ENCODE measurements around the gene BAIAP2.
A peak's percentile ranks its signal among the peaks of the same experiment; 100 is the strongest.

Gene BAIAP2

DNA sequence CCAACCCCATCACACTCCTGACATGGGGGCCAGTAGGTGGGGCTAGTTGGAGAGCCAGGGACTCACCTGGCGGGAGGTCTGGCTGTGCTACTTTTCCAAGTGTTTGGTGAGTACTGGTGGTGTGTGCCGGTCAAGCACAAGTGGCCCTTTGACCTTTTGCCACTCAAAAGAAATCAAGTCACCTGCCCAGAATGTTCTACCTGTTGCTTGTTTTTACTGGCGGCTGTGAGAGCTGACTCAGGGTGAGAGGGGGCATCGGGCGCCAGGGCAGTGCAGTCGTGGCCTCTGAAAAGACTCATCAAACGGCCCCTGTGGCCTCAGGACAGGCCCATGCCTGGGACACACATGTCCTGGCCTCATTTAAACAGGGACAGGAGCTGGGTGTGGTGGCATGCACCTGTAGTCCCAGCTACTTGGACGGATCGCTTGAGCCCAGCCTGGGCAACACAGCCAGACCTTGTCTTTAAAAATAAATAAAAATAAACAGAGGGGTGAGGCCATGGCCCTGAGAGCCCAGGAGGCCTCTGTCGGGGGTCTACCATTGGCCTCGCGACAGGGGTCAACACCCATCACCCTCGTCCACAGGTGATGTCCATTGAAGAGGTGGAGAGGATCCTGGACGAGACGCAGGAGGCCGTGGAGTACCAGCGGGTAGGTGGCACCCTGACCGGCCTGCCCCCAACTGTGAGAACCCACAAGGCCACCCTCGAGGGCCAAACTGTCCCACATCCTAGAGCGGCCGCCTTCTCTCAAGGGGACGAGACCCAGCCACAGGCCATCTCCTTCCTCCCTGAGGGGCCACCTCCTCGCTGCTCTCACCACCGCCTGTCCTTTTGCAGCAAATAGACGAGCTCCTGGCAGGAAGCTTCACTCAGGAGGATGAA is 38.3 kb upstream of the BAIAP2 start:
- Histone ChIP-seq H3K36me3 (peaks cover 6% of the 10 kb centered on the region; the same call in 1 of the 2 replicates), H3K9me3 (no peaks in the 10 kb centered on the region), H3K4me1 (no peaks in the 10 kb centered on the region), H3K27me3 (peaks cover 6% of the 10 kb centered on the region; the same call in 1 of the 2 replicates), H3K4me3 (ENCODE audit: low read depth, low read length) (no peak overlapping the region)
- DNase-seq, result no peak
- TF ChIP-seq, protein P1, sequence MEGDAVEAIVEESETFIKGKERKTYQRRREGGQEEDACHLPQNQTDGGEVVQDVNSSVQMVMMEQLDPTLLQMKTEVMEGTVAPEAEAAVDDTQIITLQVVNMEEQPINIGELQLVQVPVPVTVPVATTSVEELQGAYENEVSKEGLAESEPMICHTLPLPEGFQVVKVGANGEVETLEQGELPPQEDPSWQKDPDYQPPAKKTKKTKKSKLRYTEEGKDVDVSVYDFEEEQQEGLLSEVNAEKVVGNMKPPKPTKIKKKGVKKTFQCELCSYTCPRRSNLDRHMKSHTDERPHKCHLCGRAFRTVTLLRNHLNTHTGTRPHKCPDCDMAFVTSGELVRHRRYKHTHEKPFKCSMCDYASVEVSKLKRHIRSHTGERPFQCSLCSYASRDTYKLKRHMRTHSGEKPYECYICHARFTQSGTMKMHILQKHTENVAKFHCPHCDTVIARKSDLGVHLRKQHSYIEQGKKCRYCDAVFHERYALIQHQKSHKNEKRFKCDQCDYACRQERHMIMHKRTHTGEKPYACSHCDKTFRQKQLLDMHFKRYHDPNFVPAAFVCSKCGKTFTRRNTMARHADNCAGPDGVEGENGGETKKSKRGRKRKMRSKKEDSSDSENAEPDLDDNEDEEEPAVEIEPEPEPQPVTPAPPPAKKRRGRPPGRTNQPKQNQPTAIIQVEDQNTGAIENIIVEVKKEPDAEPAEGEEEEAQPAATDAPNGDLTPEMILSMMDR (IDR thresholded peaks at IDR 0.05; ENCODE audit: low read depth, low read length), result no peak; the same call in 1 of the 2 replicates

DNA sequence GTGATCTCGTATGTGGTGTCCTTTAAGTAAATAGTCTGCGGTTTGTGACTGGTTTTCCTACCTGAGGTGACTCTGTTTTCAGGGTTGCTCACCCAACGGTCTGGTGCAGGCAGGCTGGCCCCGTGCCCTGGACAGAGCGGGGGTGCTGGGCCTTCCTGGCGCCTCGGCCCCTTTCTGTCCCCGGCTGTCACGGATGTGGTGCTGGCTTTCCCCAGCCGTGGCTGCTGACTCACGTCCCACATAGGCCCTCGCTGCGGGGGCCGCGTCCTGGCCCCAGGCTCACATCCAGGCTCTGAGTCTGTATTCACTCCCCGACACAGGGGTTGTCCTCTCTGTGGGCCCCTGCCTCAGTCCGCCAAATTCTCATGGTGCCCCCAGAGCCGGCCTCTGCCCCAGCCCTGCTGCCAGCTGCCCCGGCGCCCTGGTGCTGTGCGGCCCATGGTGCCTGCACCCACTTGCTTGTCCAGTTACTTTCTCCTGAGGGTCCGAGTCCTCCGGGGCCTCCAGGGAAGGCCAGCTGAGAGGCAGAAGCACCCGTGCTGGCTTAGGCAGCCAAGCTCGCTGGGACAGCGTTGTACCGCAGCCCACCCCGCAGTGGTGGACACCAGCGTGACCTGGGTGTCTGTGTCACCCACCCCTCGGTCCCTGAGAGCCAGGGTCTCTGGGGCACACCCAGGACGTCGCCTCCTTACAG is 37.4 kb upstream of the BAIAP2 start:
- Histone ChIP-seq H3K9me3 (no peaks in the 10 kb centered on the region), H3K4me3 (ENCODE audit: low read depth, low read length) (no peak overlapping the region), H3K36me3 (peaks cover 6% of the 10 kb centered on the region; the same call in 1 of the 2 replicates), H3K4me1 (peaks cover 7% of the 10 kb centered on the region), H3K27me3 (peaks cover 6% of the 10 kb centered on the region)
- peak; percentile 8 for DNase-seq
- TF ChIP-seq, protein P1 (IDR thresholded peaks at IDR 0.05; ENCODE audit: low read depth, low read length), result no peak

DNA sequence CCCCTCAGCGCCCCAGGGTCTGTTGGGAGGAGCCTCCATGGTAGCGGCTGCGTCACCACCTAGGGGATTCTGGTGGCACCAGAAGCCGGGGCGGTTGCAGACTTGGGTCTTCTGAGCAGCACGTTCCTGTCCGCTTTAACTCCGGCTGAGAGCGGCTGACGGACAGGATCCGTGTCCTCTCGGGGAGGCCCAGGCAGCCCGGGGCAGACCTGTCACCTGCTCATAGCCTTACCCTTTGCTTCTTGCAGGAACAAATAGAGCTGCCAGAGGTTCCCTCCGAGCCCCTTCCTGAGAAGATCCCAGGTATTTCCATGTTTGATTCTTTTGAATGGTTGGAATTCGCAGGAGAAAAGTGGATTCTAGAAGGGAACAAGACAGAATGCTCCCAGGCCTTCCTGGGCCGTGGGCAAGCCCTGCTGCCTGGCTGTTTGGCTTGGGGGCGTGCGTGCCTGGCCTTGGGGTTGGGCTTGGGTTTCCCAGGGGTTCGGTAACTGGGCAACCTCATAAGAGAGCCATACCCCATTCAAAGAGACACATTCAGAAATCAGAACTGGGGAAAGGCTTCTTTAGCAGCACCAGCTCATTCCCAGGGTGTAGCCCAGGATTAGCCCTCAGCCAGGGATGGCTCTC is 36.7 kb upstream of the BAIAP2 start:
- Histone ChIP-seq H3K4me3 (ENCODE audit: low read depth, low read length) (no peak overlapping the region), H3K36me3 (peaks cover 6% of the 10 kb centered on the region; the same call in 1 of the 2 replicates)
- DNase-seq, result no peak

DNA sequence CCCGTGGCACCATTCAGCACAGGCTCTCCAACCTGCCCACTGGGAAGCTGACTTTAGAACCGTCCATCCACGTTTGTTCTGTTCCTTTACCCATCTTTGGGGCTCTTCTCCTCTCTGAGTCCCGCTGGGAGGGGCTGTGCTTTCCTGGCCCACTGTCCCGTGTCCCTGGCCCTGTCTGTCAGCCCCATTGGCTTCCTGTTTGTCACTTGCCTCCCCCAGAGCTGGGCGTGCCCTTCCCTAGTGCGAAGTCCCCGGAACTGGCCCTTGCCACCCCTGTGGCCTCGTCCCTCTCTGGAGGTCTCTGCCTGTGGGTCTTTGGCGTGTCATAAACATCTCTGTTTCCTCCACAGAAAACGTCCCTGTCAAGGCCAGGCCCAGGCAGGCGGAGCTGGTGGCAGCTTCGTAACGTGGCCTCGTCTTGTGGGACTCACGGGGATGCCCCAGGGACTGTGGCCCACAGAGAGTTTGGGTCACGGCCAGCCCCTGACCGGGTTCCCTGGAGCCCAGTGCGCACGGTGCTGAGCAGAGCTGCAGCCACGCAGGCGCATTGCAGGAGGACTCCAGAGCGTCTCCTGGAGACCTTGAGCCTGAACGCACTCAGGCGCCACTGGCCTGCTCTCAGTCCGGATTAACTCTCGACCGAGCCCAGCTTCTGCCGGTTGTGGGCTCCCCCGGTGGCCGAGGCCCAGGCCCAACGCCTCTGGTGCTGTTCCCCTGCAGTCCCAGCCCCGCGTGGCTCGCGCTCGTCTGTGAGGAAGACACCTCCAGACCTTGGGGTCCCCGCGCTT is 36.0 kb upstream of the BAIAP2 start:
- DNase-seq, result peak; percentile 15
- TF ChIP-seq, protein P1 (IDR thresholded peaks at IDR 0.05; ENCODE audit: low read depth, low read length), result no peak
- Histone ChIP-seq H3K27me3 (peaks cover 18% of the 10 kb centered on the region), H3K4me3 (ENCODE audit: low read depth, low read length) (no peak overlapping the region), H3K4me1 (peaks cover 7% of the 10 kb centered on the region), H3K36me3 (peaks cover 6% of the 10 kb centered on the region; the same call in 1 of the 2 replicates), H3K9me3 (no peaks in the 10 kb centered on the region)

More for the DNA sequence above, 36.7 kb upstream of the BAIAP2 start:
- peaks cover 7% of the 10 kb centered on the region for H3K4me1 ChIP-seq
- TF ChIP-seq, protein P1 (IDR thresholded peaks at IDR 0.05; ENCODE audit: low read depth, low read length), result no peak
- no peaks in the 10 kb centered on the region for H3K9me3 ChIP-seq
- peaks cover 13% of the 10 kb centered on the region for H3K27me3 ChIP-seq

DNA sequence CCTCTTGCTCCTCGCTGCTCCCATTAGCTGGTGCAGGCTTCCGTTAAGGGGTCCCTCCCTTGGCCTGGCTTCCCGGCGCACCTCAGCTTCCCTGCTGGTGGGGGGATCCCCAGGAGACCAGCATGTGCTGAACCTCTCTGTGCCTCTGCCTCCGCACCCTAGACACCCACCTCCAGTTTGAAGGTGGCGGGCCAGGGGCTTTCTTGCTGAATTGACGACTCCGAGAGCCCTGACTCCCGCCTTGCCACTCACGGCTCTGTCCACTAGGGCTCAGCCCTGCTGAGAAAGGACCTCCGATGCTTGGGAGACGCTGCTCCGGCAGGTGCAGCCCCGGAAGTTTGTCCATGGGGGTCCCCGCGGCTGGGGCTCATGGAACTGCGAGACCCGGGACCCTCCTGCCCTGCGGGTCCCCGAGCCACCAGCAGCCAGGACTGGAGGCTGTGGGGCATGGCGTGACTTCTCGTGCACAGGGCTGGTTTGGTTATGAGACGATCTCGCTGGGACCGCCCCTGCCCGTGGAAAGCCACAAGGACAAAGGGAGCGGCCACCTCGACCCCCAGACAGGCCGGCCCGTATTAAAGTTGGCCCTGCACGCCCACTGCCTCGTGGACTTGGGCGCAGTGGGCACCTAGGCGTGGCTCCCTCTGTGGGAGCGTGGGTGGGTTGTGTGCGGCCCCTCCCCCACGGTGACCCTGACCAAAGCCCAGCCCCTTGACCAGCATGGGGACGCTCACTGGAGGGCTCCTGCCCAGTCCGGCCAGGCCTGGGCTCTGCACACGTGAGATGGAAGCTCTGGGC is 35.2 kb upstream of the BAIAP2 start:
- Histone ChIP-seq H3K9me3 (no peaks in the 10 kb centered on the region), H3K4me3 (ENCODE audit: low read depth, low read length) (no peak overlapping the region), H3K27me3 (peaks cover 24% of the 10 kb centered on the region), H3K36me3 (peaks cover 6% of the 10 kb centered on the region; the same call in 1 of the 2 replicates), H3K4me1 (peaks cover 7% of the 10 kb centered on the region)
- TF ChIP-seq, protein P1 (IDR thresholded peaks at IDR 0.05; ENCODE audit: low read depth, low read length), result no peak
- DNase-seq, result no peak
